Nephron progenitor cell (in vitro differentiated cells): ENCODE measurements around the gene RNF223.
"Not testable (repeated sequence)": the region's sequence is repeated elsewhere in the genome, so short reads cannot be mapped to it uniquely, and the experiment has no call there.

Experiments
- DNase-seq: peaks from one replicate; pipeline ENCODE4 v3.0.0; 2021
- H3K27ac Mint-ChIP-seq: 2 replicates; pipeline ENCODE4 v1.8.0; 2021; ENCODE audit warnings: mild to moderate bottlenecking, moderate library complexity, mixed read lengths
- H3K27me3 Mint-ChIP-seq: 2 replicates; pipeline ENCODE4 v1.8.0; 2021; ENCODE audit warnings: mild to moderate bottlenecking, low read depth, mixed read lengths; ENCODE audit not compliant: poor library complexity
- H3K36me3 Mint-ChIP-seq: 2 replicates; pipeline ENCODE4 v1.8.0; 2021; ENCODE audit warnings: low read depth, mixed read lengths
- H3K4me1 Mint-ChIP-seq: 2 replicates; pipeline ENCODE4 v1.8.0; 2021; ENCODE audit warnings: mixed read lengths
- H3K4me3 Mint-ChIP-seq: 2 replicates; pipeline ENCODE4 v1.8.0; 2021; ENCODE audit warnings: mild to moderate bottlenecking, moderate library complexity, mixed read lengths
- H3K9me3 Mint-ChIP-seq: 2 replicates; pipeline ENCODE4 v1.8.0; 2021; ENCODE audit warnings: mild to moderate bottlenecking, moderate library complexity, mixed read lengths
- TF ChIP-seq, protein P1 (sequence below): fragments of 200-600 bp; sonication (generic); IDR thresholded peaks from 2 replicates; pipeline ENCODE4 v1.5.0; 2021; ENCODE audit warnings: antibody characterized with exemption

RNF223 gene

DNA sequence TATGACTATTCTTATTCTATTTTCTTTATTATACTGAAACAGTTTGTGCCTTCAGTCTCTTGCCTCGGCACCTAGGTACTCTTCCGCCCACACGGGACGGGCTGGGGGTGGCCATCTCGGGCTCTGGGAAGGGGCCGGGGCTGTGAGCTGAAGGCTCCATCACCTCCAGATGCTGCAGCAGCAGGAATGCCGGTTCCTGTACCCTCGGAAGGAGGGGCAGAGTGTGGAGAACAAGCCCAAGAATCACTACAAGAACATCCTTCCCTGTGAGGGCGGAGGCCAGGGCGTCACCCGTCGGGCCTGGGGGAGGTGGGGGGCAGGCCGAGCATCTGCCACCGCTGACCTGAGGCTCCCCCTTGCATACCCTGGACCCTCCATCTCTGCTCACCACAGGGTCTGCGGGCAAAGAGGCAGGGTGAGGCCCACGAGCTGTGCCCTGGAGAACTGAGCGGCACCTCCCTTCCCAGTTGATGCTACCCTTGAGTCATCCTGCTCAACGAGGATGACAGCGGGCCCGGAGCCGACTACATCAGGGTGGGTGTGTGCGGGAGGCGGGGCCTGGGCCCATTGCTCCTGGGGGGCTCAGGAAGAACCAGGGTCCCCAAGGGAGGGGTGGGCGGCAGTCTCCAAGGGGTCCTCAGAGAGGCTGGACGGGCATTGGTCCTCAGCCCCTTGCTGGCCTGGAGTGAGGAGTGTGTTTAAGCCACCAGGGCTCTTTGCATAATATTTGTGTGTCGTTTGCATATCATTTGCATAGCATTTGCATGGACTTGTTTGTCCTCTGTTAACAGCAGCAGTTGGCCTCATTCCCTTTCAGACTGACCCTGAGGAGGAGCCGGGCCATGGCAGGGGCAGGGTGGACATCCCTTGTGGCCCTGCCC lies 7.5 kb downstream of the RNF223 start:
- Mint-ChIP-seq H3K9me3 (no peaks in the 10 kb centered on the region), H3K36me3 (no peaks in the 10 kb centered on the region), H3K4me1 (peaks cover 34% of the 10 kb centered on the region), H3K27ac (no peak overlapping the region), H3K4me3 (no peak overlapping the region), H3K27me3 (peaks cover 45% of the 10 kb centered on the region)
- DNase-seq, result no peak
- TF ChIP-seq, protein P1, sequence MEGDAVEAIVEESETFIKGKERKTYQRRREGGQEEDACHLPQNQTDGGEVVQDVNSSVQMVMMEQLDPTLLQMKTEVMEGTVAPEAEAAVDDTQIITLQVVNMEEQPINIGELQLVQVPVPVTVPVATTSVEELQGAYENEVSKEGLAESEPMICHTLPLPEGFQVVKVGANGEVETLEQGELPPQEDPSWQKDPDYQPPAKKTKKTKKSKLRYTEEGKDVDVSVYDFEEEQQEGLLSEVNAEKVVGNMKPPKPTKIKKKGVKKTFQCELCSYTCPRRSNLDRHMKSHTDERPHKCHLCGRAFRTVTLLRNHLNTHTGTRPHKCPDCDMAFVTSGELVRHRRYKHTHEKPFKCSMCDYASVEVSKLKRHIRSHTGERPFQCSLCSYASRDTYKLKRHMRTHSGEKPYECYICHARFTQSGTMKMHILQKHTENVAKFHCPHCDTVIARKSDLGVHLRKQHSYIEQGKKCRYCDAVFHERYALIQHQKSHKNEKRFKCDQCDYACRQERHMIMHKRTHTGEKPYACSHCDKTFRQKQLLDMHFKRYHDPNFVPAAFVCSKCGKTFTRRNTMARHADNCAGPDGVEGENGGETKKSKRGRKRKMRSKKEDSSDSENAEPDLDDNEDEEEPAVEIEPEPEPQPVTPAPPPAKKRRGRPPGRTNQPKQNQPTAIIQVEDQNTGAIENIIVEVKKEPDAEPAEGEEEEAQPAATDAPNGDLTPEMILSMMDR, result no peak

DNA sequence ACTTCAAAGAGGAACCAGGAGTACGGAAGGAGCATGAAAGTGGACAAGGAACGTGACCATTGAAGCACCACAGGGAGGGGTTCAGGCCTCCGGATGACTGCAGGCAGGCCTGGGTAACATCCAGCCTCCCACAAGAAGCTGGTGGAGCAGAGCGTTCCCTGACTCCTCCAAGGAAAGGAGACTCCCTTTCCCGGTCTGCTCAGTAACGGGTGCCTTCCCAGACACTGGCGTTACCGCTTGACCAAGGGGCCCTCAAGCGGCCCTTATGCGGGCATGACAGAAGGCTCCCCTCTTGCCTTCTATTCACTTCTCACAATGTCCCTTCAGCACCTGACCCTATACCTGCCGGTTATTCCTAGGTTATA lies 8.2 kb downstream of the RNF223 start:
- not testable (repeated sequence) for DNase-seq, H3K27ac Mint-ChIP-seq, H3K9me3 Mint-ChIP-seq, H3K36me3 Mint-ChIP-seq
- H3K4me1 Mint-ChIP-seq, result peaks cover 29% of the 10 kb centered on the region
- peaks cover 52% of the 10 kb centered on the region for H3K27me3 Mint-ChIP-seq
- H3K4me3 Mint-ChIP-seq, result peak overlapping the region; percentile 57

DNA sequence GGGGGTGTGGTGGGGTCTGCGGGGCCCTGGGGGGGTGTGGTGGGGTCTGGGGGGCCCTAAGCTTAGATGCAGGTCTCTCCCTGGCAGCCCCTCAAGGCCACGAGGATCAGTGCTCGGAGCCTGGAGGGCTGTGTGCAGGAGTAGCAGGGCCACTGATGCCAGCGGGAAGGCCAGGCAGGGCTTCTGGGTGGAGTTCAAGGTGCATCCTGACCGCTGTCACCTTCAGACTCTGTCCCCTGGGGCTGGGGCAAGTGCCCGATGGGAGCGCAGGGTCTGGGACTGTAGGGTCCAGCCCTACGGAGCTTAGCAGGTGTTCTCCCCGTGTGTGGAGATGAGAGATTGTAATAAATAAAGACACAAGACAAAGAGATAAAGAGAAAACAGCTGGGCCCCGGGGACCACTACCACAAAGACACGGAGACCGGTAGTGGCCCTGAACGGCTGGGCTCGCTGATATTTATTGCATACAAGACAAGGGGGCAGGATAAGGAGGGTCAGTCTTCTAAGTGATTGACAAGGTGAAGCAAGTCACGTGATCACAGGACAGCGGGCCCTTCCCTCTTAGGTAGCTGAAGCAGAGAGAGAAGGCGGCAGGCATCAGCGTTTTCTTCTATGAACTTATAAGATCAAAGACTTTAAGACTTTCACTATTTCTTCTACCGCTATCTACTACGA lies 8.7 kb downstream of the RNF223 start:
- H3K9me3 Mint-ChIP-seq, result no peaks in the 10 kb centered on the region
- H3K4me3 Mint-ChIP-seq, result peak overlapping the region; percentile 57
- no peak overlapping the region for H3K27ac Mint-ChIP-seq
- TF ChIP-seq, protein P1, result no peak
- H3K4me1 Mint-ChIP-seq, result peaks cover 24% of the 10 kb centered on the region
- no peaks in the 10 kb centered on the region for H3K36me3 Mint-ChIP-seq
- H3K27me3 Mint-ChIP-seq, result peaks cover 57% of the 10 kb centered on the region
- no peak for DNase-seq

GRCh38 chr1:1063945-1064831 lies 9.9 kb downstream of the RNF223 start:
- Mint-ChIP-seq H3K4me3 (no peak overlapping the region), H3K9me3 (no peaks in the 10 kb centered on the region), H3K27me3 (peaks cover 65% of the 10 kb centered on the region), H3K27ac (no peak overlapping the region), H3K4me1 (peaks cover 17% of the 10 kb centered on the region), H3K36me3 (no peaks in the 10 kb centered on the region)
- peak; percentile 76 for DNase-seq
- TF ChIP-seq, protein P1, result peak; percentile 75

GRCh38 chr1:1063261-1063944 lies 10.7 kb downstream of the RNF223 start:
- peaks cover 71% of the 10 kb centered on the region for H3K27me3 Mint-ChIP-seq
- H3K9me3 Mint-ChIP-seq, result no peaks in the 10 kb centered on the region
- H3K36me3 Mint-ChIP-seq, result no peaks in the 10 kb centered on the region
- TF ChIP-seq, protein P1, result no peak
- no peak overlapping the region for H3K27ac Mint-ChIP-seq
- H3K4me3 Mint-ChIP-seq, result no peak overlapping the region
- no peak for DNase-seq
- peaks cover 22% of the 10 kb centered on the region for H3K4me1 Mint-ChIP-seq
